ENCODE results near the gene DYNC1LI2. TPM values are rescaled to one million over a fixed set of nuclear protein-coding genes. Genes with fewer than 3 reads are reported as not detected.

DYNC1LI2 gene
- total and polyA plus RNA-seq, 12 donors: 27.2 to 109 (median 88.2) TPM

DNA sequence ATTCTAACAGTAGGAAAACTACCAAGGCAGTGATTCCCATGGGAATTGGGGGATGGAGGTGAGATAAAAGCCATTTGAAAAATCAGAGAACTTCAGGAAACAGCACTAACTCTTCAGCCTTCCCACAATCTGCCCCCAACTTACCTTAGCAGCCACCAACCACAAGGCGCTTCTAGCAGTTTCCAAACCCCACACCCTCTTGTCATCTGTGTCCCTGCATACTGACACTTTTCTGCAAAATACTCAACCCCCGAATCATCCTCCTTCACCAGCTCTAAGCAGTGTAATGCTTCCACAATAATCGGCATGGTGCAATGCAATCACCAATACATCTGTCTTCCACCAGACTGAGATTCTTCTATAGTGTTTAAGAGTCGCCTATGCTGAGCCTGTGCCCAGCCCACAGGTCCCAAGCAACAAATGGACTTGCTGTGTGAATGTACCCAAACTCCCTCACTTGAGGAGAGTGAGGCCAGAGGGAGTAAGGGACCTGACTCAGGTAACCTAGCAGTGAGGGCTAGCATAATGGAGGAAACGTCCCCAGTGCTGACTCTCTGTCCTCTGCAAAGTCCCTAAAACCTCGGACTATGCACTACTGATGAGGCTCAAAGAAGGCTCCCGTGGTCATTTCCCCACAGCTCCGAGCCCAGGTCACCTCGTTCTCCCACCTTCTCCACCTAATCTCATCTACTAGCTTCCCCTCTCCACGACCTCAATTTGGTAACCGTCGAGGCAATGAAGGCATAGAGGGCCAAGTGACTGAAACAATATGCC, 943 bp downstream of the DYNC1LI2 start:
- H3K4me3 ChIP-seq: peak overlapping the region; percentile 59 to 100 (median 98)
- DNase-seq: no peak
- peak overlapping the region; percentile 92 to 99 (median 97) for H3K27ac ChIP-seq
- peaks cover 0 to 43% (median 14%) of the 10 kb centered on the region in 9 donors for H3K36me3 ChIP-seq
- ATAC-seq: peak in 1 of 8 donors; percentile 16
- H3K9me3 ChIP-seq: no peaks in the 10 kb centered on the region
- 12 to 16% methylated on average over 12 of the region's 12 CpGs for WGBS, 2 donors
- peaks cover 0 to 16% (median 0%) of the 10 kb centered on the region in 7 donors for H3K27me3 ChIP-seq
- intact Hi-C loops (cut with DNase I): loop anchor here in 3 of 10 donors (1.0 to 5.0 kb wide), 5 partner anchors 9 to 343 kb away; no protein-coding TSS in a partner anchor
- TF ChIP-seq, protein P1, sequence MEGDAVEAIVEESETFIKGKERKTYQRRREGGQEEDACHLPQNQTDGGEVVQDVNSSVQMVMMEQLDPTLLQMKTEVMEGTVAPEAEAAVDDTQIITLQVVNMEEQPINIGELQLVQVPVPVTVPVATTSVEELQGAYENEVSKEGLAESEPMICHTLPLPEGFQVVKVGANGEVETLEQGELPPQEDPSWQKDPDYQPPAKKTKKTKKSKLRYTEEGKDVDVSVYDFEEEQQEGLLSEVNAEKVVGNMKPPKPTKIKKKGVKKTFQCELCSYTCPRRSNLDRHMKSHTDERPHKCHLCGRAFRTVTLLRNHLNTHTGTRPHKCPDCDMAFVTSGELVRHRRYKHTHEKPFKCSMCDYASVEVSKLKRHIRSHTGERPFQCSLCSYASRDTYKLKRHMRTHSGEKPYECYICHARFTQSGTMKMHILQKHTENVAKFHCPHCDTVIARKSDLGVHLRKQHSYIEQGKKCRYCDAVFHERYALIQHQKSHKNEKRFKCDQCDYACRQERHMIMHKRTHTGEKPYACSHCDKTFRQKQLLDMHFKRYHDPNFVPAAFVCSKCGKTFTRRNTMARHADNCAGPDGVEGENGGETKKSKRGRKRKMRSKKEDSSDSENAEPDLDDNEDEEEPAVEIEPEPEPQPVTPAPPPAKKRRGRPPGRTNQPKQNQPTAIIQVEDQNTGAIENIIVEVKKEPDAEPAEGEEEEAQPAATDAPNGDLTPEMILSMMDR (IDR thresholded peaks at IDR 0.05): no peak
- peaks cover 0 to 61% (median 31%) of the 10 kb centered on the region in 9 donors for H3K4me1 ChIP-seq

DNA sequence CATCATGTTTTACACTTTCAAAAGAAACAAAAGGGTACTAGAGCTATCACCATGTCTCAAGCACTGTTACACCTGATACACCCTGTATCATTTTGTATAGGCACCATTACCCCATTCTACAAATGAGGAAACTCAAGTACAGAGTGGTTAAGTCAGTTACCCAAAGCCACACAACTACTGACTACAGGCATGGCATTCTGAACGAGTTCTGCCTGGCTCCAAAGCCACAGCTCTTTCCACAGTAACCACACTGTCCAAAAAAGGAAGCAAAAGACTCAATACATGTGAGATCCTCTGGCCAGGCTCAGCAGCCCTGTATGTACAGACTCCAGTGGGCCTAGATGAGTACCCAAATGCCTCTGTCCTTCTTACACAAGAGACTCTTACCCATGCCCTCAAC, 4.7 kb downstream of the DYNC1LI2 start:
- no peak for DNase-seq
- WGBS, 2 donors: 12 to 19% methylated on average over 1 of the region's 1 CpG
- intact Hi-C loops (cut with DNase I): no loop called here
- Histone ChIP-seq H3K4me3 (no peak overlapping the region), H3K9me3 (no peaks in the 10 kb centered on the region), H3K27ac (peak overlapping the region in 3 of 10 donors; percentile 4 to 11 (median 11)), H3K4me1 (peaks cover 7 to 77% (median 45%) of the 10 kb centered on the region in 9 donors), H3K27me3 (no peaks in the 10 kb centered on the region), H3K36me3 (peaks cover 0 to 80% (median 14%) of the 10 kb centered on the region in 9 donors)
- TF ChIP-seq, protein P1 (IDR thresholded peaks at IDR 0.05): no peak
- no peak for ATAC-seq

DNA sequence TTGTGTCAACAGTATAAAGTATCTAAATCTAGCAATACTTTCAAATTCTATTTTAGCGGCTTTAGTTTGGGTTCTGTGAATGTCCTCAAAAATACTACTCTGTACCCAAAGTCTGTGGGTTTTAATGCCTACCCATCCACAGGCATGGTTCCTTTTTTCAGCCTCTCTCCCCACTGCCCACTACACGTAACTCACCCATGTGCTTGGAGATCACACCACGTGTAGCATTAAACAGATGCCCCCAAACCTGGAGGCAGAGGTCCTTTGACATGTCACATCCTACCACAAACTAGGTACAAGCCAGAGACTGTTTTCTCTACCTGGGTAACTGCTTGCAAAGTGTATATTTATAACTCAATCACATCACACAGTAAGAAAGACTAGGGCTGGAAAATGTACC, 5.4 kb downstream of the DYNC1LI2 start:
- no peaks in the 10 kb centered on the region for H3K9me3 ChIP-seq
- DNase-seq (no peak), ATAC-seq (no peak)
- H3K4me1 ChIP-seq: peaks cover 10 to 84% (median 51%) of the 10 kb centered on the region in 9 donors
- H3K27me3 ChIP-seq: no peaks in the 10 kb centered on the region
- TF ChIP-seq, protein P1 (IDR thresholded peaks at IDR 0.05): no peak
- H3K27ac ChIP-seq: no peak overlapping the region
- H3K36me3 ChIP-seq: peaks cover 0 to 84% (median 14%) of the 10 kb centered on the region in 9 donors
- 64 to 66% methylated on average over 3 of the region's 3 CpGs for WGBS, 2 donors
- intact Hi-C loops (cut with DNase I): no loop called here
- H3K4me3 ChIP-seq: no peak overlapping the region

DNA sequence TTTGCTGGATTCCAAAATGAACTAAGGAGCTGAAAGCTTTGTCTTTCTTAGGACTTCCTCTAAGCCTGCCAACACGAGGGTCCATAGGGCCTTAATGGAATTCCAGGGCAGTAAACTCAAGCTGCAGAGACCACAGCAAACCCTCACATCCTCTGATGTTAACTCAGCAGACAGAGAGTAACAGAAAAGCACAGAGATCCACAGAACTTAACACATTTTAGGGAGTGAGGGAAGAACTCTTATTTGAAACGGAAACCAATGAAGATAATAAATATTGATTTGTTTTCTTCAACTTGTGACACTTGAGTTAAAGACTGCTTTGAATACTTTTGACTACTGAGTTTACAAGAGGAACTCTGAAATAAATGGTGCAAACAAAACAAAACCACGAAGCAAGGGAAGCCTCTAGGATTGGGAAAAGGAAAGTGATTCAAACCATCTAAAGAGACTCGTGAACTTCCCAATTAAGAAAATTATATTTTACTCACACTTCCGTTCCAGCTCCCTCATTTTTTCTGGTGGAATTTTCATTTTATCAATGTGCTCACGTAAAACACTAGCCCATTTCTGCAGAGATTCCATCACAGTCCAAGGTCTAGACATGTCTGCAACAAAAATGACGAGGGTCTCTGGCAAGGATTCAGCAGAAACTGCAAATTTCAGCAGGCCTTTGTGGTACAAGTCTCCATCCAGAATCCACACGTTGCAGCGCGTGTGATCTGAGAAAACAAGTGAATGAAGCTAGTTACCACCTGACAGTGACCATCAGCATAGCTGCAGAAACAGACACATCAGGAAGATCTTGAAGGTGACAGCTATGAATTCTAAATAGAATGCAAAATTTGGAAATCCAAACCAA, 9.2 kb downstream of the DYNC1LI2 start:
- intact Hi-C loops (cut with DNase I): loop anchor here in 2 of 10 donors (1.0 to 5.0 kb wide), 2 partner anchors 9 to 135 kb away; partner anchors contain the start of gene DYNC1LI2 (in 1 of the 2)
- Histone ChIP-seq H3K27me3 (no peaks in the 10 kb centered on the region), H3K4me1 (peaks cover 27 to 72% (median 50%) of the 10 kb centered on the region in 9 donors), H3K9me3 (no peaks in the 10 kb centered on the region), H3K27ac (peak overlapping the region; percentile 70 to 93 (median 83)), H3K4me3 (peak overlapping the region in 3 of 10 donors; percentile 5 to 20 (median 6)), H3K36me3 (peaks cover 0 to 96% (median 12%) of the 10 kb centered on the region in 9 donors)
- DNase-seq: peak in 1 of 2 donors; percentile 23
- TF ChIP-seq, protein P1 (IDR thresholded peaks at IDR 0.05): no peak
- WGBS, 2 donors: 42 to 49% methylated on average over 10 of the region's 10 CpGs
- ATAC-seq: peak in 6 of 8 donors; percentile 22 to 52 (median 42)

Measured in heart right ventricle (tissue), 16 donors.